ENCODE measurements around the gene SLC22A23.

SLC22A23 gene

DNA sequence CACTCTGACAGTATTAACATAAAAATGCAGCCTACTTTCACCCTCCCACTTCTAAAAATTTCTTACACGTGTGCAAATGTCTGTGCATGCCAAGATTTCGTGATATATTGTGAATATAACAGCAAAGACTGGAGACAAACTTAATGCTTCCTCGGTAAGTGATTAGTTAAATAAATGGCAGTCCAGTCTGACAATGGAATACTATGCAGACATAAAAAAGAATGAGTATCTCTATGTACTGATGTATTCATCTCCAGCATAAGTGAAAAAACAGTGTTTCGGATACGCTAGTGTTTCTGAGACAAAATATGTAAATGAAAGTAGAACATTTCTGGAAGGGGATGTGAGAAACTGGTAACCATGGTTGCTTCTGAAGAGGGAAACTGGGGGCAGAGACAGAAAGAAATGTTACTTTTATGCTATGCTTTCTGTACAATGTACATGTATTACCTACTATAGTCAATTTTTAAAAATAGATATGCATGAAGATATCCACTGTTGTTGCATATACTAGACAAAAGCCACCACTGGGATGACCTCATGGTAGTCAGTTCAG is 7.0 kb downstream of the SLC22A23 start:
- ATAC-seq (ENCODE audit: low read depth) (no peak), DNase-seq (ENCODE audit: low spot score) (no peak)
- H3K27me3 ChIP-seq (ENCODE audit: insufficient read depth, poor library complexity, severe bottlenecking): no peaks in the 10 kb centered on the region
- peaks cover 2% of the 10 kb centered on the region for H3K4me1 ChIP-seq (ENCODE audit: insufficient read depth, poor library complexity, severe bottlenecking)
- H3K4me3 ChIP-seq (ENCODE audit: severe bottlenecking): no peak overlapping the region
- H3K27ac ChIP-seq (ENCODE audit: poor library complexity, severe bottlenecking): no peak overlapping the region
- no peaks in the 10 kb centered on the region for H3K36me3 ChIP-seq (ENCODE audit: low read depth)
- TF ChIP-seq, protein P1, sequence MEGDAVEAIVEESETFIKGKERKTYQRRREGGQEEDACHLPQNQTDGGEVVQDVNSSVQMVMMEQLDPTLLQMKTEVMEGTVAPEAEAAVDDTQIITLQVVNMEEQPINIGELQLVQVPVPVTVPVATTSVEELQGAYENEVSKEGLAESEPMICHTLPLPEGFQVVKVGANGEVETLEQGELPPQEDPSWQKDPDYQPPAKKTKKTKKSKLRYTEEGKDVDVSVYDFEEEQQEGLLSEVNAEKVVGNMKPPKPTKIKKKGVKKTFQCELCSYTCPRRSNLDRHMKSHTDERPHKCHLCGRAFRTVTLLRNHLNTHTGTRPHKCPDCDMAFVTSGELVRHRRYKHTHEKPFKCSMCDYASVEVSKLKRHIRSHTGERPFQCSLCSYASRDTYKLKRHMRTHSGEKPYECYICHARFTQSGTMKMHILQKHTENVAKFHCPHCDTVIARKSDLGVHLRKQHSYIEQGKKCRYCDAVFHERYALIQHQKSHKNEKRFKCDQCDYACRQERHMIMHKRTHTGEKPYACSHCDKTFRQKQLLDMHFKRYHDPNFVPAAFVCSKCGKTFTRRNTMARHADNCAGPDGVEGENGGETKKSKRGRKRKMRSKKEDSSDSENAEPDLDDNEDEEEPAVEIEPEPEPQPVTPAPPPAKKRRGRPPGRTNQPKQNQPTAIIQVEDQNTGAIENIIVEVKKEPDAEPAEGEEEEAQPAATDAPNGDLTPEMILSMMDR (IDR thresholded peaks at IDR 0.05; ENCODE audit: poor library complexity, severe bottlenecking): no peak
- no peaks in the 10 kb centered on the region for H3K9me3 ChIP-seq (ENCODE audit: severe bottlenecking)

DNA sequence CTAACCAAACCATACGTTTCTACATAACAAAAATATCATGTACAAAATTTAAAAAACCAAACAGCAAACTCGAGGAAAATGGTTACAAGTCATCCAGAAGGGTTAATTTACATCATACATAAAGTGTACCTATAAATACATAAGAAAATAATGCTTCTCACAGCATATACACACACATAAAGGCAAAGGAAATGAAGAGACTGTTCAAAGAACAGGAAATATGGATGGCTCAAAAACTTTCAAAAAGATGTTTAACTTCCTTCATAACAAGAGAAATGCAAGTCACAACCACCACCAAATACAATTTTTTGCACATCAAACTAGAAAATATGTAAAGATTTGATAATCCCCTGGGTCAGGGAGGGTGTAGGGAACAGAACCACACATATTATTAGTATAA is 7.5 kb downstream of the SLC22A23 start:
- no peaks in the 10 kb centered on the region for H3K9me3 ChIP-seq (ENCODE audit: severe bottlenecking)
- no peak overlapping the region for H3K4me3 ChIP-seq (ENCODE audit: severe bottlenecking)
- no peak for DNase-seq (ENCODE audit: low spot score)
- no peak for ATAC-seq (ENCODE audit: low read depth)
- H3K36me3 ChIP-seq (ENCODE audit: low read depth): no peaks in the 10 kb centered on the region
- H3K4me1 ChIP-seq (ENCODE audit: insufficient read depth, poor library complexity, severe bottlenecking): no peaks in the 10 kb centered on the region
- H3K27me3 ChIP-seq (ENCODE audit: insufficient read depth, poor library complexity, severe bottlenecking): no peaks in the 10 kb centered on the region
- no peak overlapping the region for H3K27ac ChIP-seq (ENCODE audit: poor library complexity, severe bottlenecking)
- TF ChIP-seq, protein P1 (IDR thresholded peaks at IDR 0.05; ENCODE audit: poor library complexity, severe bottlenecking): no peak

DNA sequence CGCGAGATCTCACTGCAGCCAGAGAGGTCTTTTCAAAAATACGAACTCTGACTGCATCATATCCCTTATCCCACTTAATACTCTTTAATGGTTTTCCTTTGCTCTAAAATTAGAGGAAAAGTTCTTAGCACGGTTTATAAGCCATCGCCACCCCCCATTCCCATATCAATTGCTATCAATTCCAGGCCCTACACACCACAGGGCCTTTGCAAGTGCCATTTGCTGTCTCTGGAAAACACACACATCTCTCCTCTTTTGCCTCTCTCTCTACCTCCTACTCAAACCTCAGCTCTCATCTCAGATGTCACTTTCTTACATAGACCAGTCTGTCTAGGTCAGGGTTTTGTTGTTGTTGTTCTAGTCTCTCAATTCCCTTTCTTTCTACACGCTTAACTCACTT is 9.8 kb downstream of the SLC22A23 start:
- Histone ChIP-seq H3K9me3 (ENCODE audit: severe bottlenecking) (no peaks in the 10 kb centered on the region), H3K4me3 (ENCODE audit: severe bottlenecking) (no peak overlapping the region), H3K27ac (ENCODE audit: poor library complexity, severe bottlenecking) (no peak overlapping the region), H3K4me1 (ENCODE audit: insufficient read depth, poor library complexity, severe bottlenecking) (peaks cover 5% of the 10 kb centered on the region), H3K36me3 (ENCODE audit: low read depth) (no peaks in the 10 kb centered on the region), H3K27me3 (ENCODE audit: insufficient read depth, poor library complexity, severe bottlenecking) (no peaks in the 10 kb centered on the region)
- DNase-seq (ENCODE audit: low spot score) (no peak), ATAC-seq (ENCODE audit: low read depth) (no peak)
- TF ChIP-seq, protein P1 (IDR thresholded peaks at IDR 0.05; ENCODE audit: poor library complexity, severe bottlenecking): no peak

DNA sequence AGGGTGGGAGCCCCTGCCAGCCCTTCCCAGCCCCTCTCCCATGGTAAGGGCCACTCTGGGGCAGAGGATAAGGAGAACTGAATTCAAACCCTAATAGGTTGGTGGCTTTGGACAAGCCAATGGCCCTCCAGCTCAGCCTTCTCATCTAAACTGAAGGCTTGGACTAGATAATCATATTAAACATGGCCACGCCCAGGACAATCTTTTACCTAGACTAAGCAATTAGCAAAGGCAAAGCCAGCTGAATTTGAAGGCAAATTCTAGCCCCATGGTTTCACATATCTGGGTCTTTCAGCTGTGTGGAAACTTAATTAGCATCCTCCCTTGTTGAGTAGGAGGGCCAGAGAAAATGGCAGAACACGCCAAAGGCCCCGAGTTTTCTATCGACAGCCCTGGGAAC is 10.7 kb downstream of the SLC22A23 start:
- ATAC-seq (ENCODE audit: low read depth) (no peak), DNase-seq (ENCODE audit: low spot score) (no peak)
- no peak overlapping the region for H3K4me3 ChIP-seq (ENCODE audit: severe bottlenecking)
- TF ChIP-seq, protein P1 (IDR thresholded peaks at IDR 0.05; ENCODE audit: poor library complexity, severe bottlenecking): no peak
- H3K27me3 ChIP-seq (ENCODE audit: insufficient read depth, poor library complexity, severe bottlenecking): no peaks in the 10 kb centered on the region
- H3K36me3 ChIP-seq (ENCODE audit: low read depth): no peaks in the 10 kb centered on the region
- peaks cover 5% of the 10 kb centered on the region for H3K4me1 ChIP-seq (ENCODE audit: insufficient read depth, poor library complexity, severe bottlenecking)
- H3K27ac ChIP-seq (ENCODE audit: poor library complexity, severe bottlenecking): no peak overlapping the region
- no peaks in the 10 kb centered on the region for H3K9me3 ChIP-seq (ENCODE audit: severe bottlenecking)

DNA sequence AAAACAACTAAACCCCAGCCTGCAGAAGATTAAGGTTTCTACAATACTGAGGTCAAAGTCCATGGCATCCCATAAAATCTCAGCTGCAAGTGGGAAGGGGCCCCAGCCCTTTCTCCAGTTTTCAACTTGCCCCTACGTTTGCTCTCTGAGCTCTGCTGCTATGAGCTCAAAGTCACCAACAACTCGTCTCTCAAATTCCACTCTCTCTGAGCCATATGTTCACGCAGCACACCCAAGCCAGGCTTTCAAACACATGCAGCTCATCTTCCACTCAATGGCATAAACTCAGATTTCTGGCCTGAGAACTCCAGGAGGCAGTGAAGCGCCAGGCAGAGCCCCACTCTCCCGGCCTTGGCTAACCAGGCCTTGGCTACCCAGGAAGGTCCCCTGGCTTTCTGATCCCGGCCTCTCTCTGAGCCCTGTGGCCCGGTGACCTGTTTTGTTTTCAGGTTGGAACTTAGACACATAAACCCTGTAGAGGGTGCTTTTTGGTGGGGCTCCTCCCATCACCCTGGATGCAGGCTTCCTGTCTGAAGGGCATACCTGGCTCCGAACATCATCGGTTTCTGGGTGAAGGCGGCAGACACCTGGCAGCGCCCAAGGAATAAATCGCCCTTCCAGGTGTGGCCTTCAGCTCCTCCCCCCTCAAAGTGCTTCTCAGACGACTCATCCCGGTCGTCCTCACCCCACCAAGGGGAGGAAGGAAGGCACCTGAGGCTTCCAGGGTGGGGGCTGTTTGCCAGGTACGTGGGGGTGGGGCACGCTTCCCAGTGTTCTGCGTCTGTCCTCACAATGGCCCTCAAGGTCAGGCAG is 12.4 kb downstream of the SLC22A23 start:
- TF ChIP-seq, protein P1 (IDR thresholded peaks at IDR 0.05; ENCODE audit: poor library complexity, severe bottlenecking): no peak
- Histone ChIP-seq H3K27ac (ENCODE audit: poor library complexity, severe bottlenecking) (peak overlapping the region; percentile 13), H3K4me3 (ENCODE audit: severe bottlenecking) (no peak overlapping the region), H3K4me1 (ENCODE audit: insufficient read depth, poor library complexity, severe bottlenecking) (peaks cover 5% of the 10 kb centered on the region), H3K27me3 (ENCODE audit: insufficient read depth, poor library complexity, severe bottlenecking) (no peaks in the 10 kb centered on the region), H3K36me3 (ENCODE audit: low read depth) (no peaks in the 10 kb centered on the region), H3K9me3 (ENCODE audit: severe bottlenecking) (no peaks in the 10 kb centered on the region)
- DNase-seq (ENCODE audit: low spot score): no peak
- ATAC-seq (ENCODE audit: low read depth): 0 out of 3 replicates have a peak, but pooled peaks have one; percentile 48

All from RWPE2 (cell line).